Small intestine (tissue), 7 donors: ENCODE results near the gene TMEM151A. TPM values are rescaled to one million over a fixed set of nuclear protein-coding genes. Genes with fewer than 3 reads are reported as not detected.

Experiments used
- DNase-seq, 2 donors: peaks; one replicate each; pipeline versions ENCODE4 v3.0.0 to v3.0.0-alpha.2; 2013
- FAIRE-seq: peaks from 2 replicates; lab custom pipeline; 2012; peaks lifted over from hg19 to GRCh38; lab: Jason Lieb, UNC
- H3K27ac ChIP-seq, 3 donors: one replicate each; pipeline ENCODE4 v1.5.1; 2013; ENCODE audit warnings: low read length in 2 of 3, mild to moderate bottlenecking in 2 of 3, control low read depth in 1 of 3, inconsistent platforms in 1 of 3, low read depth in 1 of 3, moderate library complexity in 1 of 3
- H3K27me3 ChIP-seq, 3 donors: one replicate each; pipeline ENCODE4 v1.6.1; 2013; ENCODE audit warnings: low read length in 3 of 3, inconsistent platforms in 1 of 3; ENCODE audit not compliant: control insufficient read depth in 3 of 3, insufficient read depth in 3 of 3
- H3K36me3 ChIP-seq, 3 donors: one replicate each; pipeline ENCODE4 v1.6.1; 2013; ENCODE audit warnings: low read length in 3 of 3, inconsistent platforms in 1 of 3, low read depth in 1 of 3, mild to moderate bottlenecking in 1 of 3, moderate library complexity in 1 of 3; ENCODE audit not compliant: control insufficient read depth in 3 of 3, insufficient read depth in 2 of 3
- H3K4me1 ChIP-seq, 3 donors: one replicate each; pipeline ENCODE4 v1.6.1; 2013; ENCODE audit warnings: low read length in 2 of 3, inconsistent platforms in 1 of 3, low read depth in 1 of 3, mild to moderate bottlenecking in 1 of 3, moderate library complexity in 1 of 3; ENCODE audit not compliant: control insufficient read depth in 3 of 3, insufficient read depth in 2 of 3
- H3K4me3 ChIP-seq, 3 donors: one replicate each; pipeline ENCODE4 v1.5.1; 2013; ENCODE audit warnings: low read length in 3 of 3, control low read depth in 1 of 3, inconsistent platforms in 1 of 3, low read depth in 1 of 3, mild to moderate bottlenecking in 1 of 3, moderate library complexity in 1 of 3
- H3K9me3 ChIP-seq, 2 donors: one replicate each; pipeline ENCODE4 v1.6.1; 2013; ENCODE audit warnings: low read depth in 1 of 2, low read length in 1 of 2; ENCODE audit not compliant: control insufficient read depth in 2 of 2, insufficient read depth in 1 of 2
- WGBS, 3 donors: extraction: QIAGEN DNeasy Blood & Tissue Kit; methylation state at CpG; one replicate each; pipeline ENCODE4 v1.1.7; 2013; 5-methylcytosine and 5-hydroxymethylcytosine counted together
- polyA plus RNA-seq, 4 donors: library from polyadenylated mRNA; stranded (reverse) in 3 of 4; unstranded in 1 of 4; fragments of 200-250 nt in 3 of 4; fragments of 120-200 nt in 1 of 4; gene quantifications; one replicate each; pipeline versions ENCODE4 v1.2.1 to v1.2.3, GENCODE V29; 2013
- donor health status: healthy with polysubstance abuse.
- donor health status: control.
- donor health status: control.
- donor health status: Bipolar disorder and iron deficiency.
- donor health status: healthy.

The TMEM151A gene
- polyA plus RNA-seq, 4 donors = 0.44 to 0.91 (median 0.54) TPM; not detected in 1

- no peak for DNase-seq
- Histone ChIP-seq H3K4me3 (no peak overlapping the region), H3K27me3 (no peaks in the 10 kb centered on the region), H3K27ac (no peak overlapping the region), H3K9me3 (no peaks in the 10 kb centered on the region), H3K4me1 (peaks cover 0 to 17% (median 0%) of the 10 kb centered on the region in 3 donors), H3K36me3 (peaks cover 8 to 71% (median 9%) of the 10 kb centered on the region in 3 donors)
- FAIRE-seq = no peak
- 82 to 88% (median 82%) methylated on average over 16 to 17 of the region's 17 CpGs for whole genome bisulfite sequencing, 3 donors
These were observed 46.8 kb downstream of the TMEM151A start for GRCh38 chr11:66338276-66339161.

- WGBS, 3 donors = 90 to 93% (median 91%) methylated on average over 6 of the region's 6 CpGs
- Histone ChIP-seq H3K9me3 (no peaks in the 10 kb centered on the region), H3K4me1 (peaks cover 0 to 21% (median 0%) of the 10 kb centered on the region in 3 donors), H3K4me3 (no peak overlapping the region), H3K27ac (no peak overlapping the region), H3K27me3 (no peaks in the 10 kb centered on the region), H3K36me3 (peaks cover 8 to 68% (median 9%) of the 10 kb centered on the region in 3 donors)
- FAIRE-seq = no peak
- DNase-seq = no peak
These were observed 47.5 kb downstream of the TMEM151A start for GRCh38 chr11:66339162-66339675.

- 79 to 85% (median 83%) methylated on average over 14 of the region's 14 CpGs for WGBS, 3 donors
- Histone ChIP-seq H3K27me3 (no peaks in the 10 kb centered on the region), H3K27ac (no peak overlapping the region), H3K4me1 (peaks cover 0 to 22% (median 0%) of the 10 kb centered on the region in 3 donors), H3K36me3 (peaks cover 8 to 63% (median 9%) of the 10 kb centered on the region in 3 donors), H3K9me3 (no peaks in the 10 kb centered on the region), H3K4me3 (no peak overlapping the region)
- FAIRE-seq = no peak
- DNase-seq = no peak
These were observed 48.2 kb downstream of the TMEM151A start for GRCh38 chr11:66339686-66340483.

- Histone ChIP-seq H3K4me3 (no peak overlapping the region), H3K27me3 (no peaks in the 10 kb centered on the region), H3K9me3 (no peaks in the 10 kb centered on the region), H3K27ac (no peak overlapping the region), H3K4me1 (peaks cover 0 to 22% (median 2%) of the 10 kb centered on the region in 3 donors), H3K36me3 (peaks cover 8 to 66% (median 9%) of the 10 kb centered on the region in 3 donors)
- 92 to 94% (median 93%) methylated on average over 27 to 28 of the region's 28 CpGs for WGBS, 3 donors
- FAIRE-seq (no peak), DNase-seq (no peak)
These were observed 49.2 kb downstream of the TMEM151A start for GRCh38 chr11:66340596-66341501.

GRCh38 chr11:66341502-66342126 lies 49.9 kb downstream of the TMEM151A start:
- Histone ChIP-seq H3K27me3 (no peaks in the 10 kb centered on the region), H3K9me3 (no peaks in the 10 kb centered on the region), H3K27ac (no peak overlapping the region), H3K4me1 (peaks cover 3 to 22% (median 5%) of the 10 kb centered on the region in 3 donors), H3K36me3 (peaks cover 8 to 66% (median 9%) of the 10 kb centered on the region in 3 donors), H3K4me3 (no peak overlapping the region)
- FAIRE-seq = no peak
- WGBS, 3 donors = 95 to 97% (median 96%) methylated on average over 21 of the region's 21 CpGs
- no peak for DNase-seq

- Histone ChIP-seq H3K27ac (no peak overlapping the region), H3K27me3 (no peaks in the 10 kb centered on the region), H3K9me3 (no peaks in the 10 kb centered on the region), H3K36me3 (peaks cover 8 to 50% (median 9%) of the 10 kb centered on the region in 3 donors), H3K4me1 (peaks cover 3 to 21% (median 6%) of the 10 kb centered on the region in 3 donors), H3K4me3 (no peak overlapping the region)
- FAIRE-seq (no peak), DNase-seq (no peak)
- WGBS, 3 donors = 89 to 92% (median 90%) methylated on average over 8 of the region's 8 CpGs
These were observed 51.5 kb downstream of the TMEM151A start for GRCh38 chr11:66343176-66343575.

GRCh38 chr11:66344550-66345315 lies 53.0 kb downstream of the TMEM151A start, which contains the start of gene BRMS1:
Gene BRMS1, minus strand, starts transcription at chr11:66345104. Its CDS starts 2,870 bp downstream, at chr11:66342234.
- peak within 1 kb of the TSS; percentile 70 to 91 (median 74) for H3K4me3 ChIP-seq
- H3K27me3 ChIP-seq = no peaks in the 10 kb centered on the region
- FAIRE-seq = no peak
- H3K36me3 ChIP-seq = peaks cover 3 to 35% (median 9%) of the 10 kb centered on the region in 3 donors
- H3K9me3 ChIP-seq = no peaks in the 10 kb centered on the region
- H3K27ac ChIP-seq = peak within 1 kb of the TSS; percentile 57 to 77 (median 62)
- peak; percentile 98 to 99 for DNase-seq
- H3K4me1 ChIP-seq = peaks cover 3 to 32% (median 6%) of the 10 kb centered on the region in 3 donors
- WGBS, 3 donors = 0% methylated on average over 46 to 59 of the region's 59 CpGs
